H9 (cell line): ENCODE data around the gene RFX4. TPM values are rescaled to one million over a fixed set of nuclear protein-coding genes. Genes with fewer than 3 reads are reported as not detected.

Experiments used
- DNase-seq: peaks from one replicate; pipeline ENCODE4 v3.0.0-alpha.2; 2017
- H2AFZ ChIP-seq: one replicate; pipeline ENCODE4 v1.6.1; 2013; ENCODE audit warnings: mild to moderate bottlenecking, low read length, control low read depth, moderate library complexity
- H2AK5ac ChIP-seq: 2 replicates; pipeline ENCODE4 v1.6.1; 2013; ENCODE audit warnings: low read length, control low read depth, mixed read lengths; ENCODE audit not compliant: insufficient read length
- H2BK120ac ChIP-seq: one replicate; pipeline ENCODE4 v1.6.1; 2013; ENCODE audit warnings: low read depth, mild to moderate bottlenecking, low read length, control low read depth, inconsistent platforms; ENCODE audit not compliant: poor library complexity, severe bottlenecking
- H2BK12ac ChIP-seq: 2 replicates; pipeline ENCODE4 v1.6.1; 2013; ENCODE audit warnings: low read length, control low read depth, mixed read lengths, low read depth; ENCODE audit not compliant: insufficient read length
- H2BK15ac ChIP-seq: 2 replicates; pipeline ENCODE4 v1.6.1; 2013; ENCODE audit warnings: low read depth, low read length, control low read depth
- H2BK20ac ChIP-seq: one replicate; pipeline ENCODE4 v1.6.1; 2013; ENCODE audit warnings: low read depth, mild to moderate bottlenecking, low read length, control low read depth, inconsistent platforms; ENCODE audit not compliant: poor library complexity, severe bottlenecking
- H2BK5ac ChIP-seq: 2 replicates; pipeline ENCODE4 v1.6.1; 2013; ENCODE audit warnings: low read length, control low read depth, mixed read lengths; ENCODE audit not compliant: insufficient read length
- H3K14ac ChIP-seq: 2 replicates; pipeline ENCODE4 v1.6.1; 2013; ENCODE audit warnings: low read length, control low read depth; ENCODE audit not compliant: insufficient read depth
- H3K18ac ChIP-seq: 2 replicates; pipeline ENCODE4 v1.6.1; 2013; ENCODE audit warnings: low read depth, mild to moderate bottlenecking, mixed read lengths, low read length, control low read depth; ENCODE audit not compliant: insufficient read length
- H3K23ac ChIP-seq: 2 replicates; pipeline ENCODE4 v1.6.1; 2013; ENCODE audit warnings: low read length, control low read depth, mixed read lengths, low read depth; ENCODE audit not compliant: insufficient read length
- H3K23me2 ChIP-seq: 2 replicates; pipeline ENCODE4 v1.6.1; 2013; ENCODE audit warnings: low read depth, mild to moderate bottlenecking, mixed read lengths, low read length, control low read depth; ENCODE audit not compliant: insufficient read length, poor library complexity, severe bottlenecking
- H3K27ac ChIP-seq: 2 replicates; pipeline ENCODE4 v1.5.1; 2013; ENCODE audit warnings: low read length, control low read depth, mixed read lengths, low read depth; ENCODE audit not compliant: insufficient read length
- H3K27me3 ChIP-seq: 2 replicates; pipeline ENCODE4 v1.6.1; 2013; ENCODE audit warnings: low read length, control low read depth, inconsistent platforms; ENCODE audit not compliant: insufficient read depth
- H3K4ac ChIP-seq: 2 replicates; pipeline ENCODE4 v1.6.1; 2013; ENCODE audit warnings: low read depth, mild to moderate bottlenecking, control low read depth, inconsistent platforms, low read length, moderate library complexity
- H3K4me1 ChIP-seq: 2 replicates; pipeline ENCODE4 v1.6.1; 2013; ENCODE audit warnings: low read length, control low read depth, inconsistent platforms; ENCODE audit not compliant: insufficient read depth
- H3K4me2 ChIP-seq: 2 replicates; pipeline ENCODE4 v1.6.1; 2013; ENCODE audit warnings: low read length, control low read depth, mixed read lengths; ENCODE audit not compliant: insufficient read length, insufficient read depth
- H3K56ac ChIP-seq: 2 replicates; pipeline ENCODE4 v1.6.1; 2013; ENCODE audit warnings: low read depth, mild to moderate bottlenecking, mixed read lengths, low read length, control low read depth; ENCODE audit not compliant: insufficient read length
- H3K79me1 ChIP-seq: 2 replicates; pipeline ENCODE4 v1.6.1; 2013; ENCODE audit warnings: low read depth, mild to moderate bottlenecking, moderate library complexity, low read length, control low read depth, inconsistent platforms; ENCODE audit not compliant: insufficient read depth, poor library complexity, severe bottlenecking
- H3K79me2 ChIP-seq: 2 replicates; pipeline ENCODE4 v1.6.1; 2013; ENCODE audit warnings: low read length, control low read depth, inconsistent platforms; ENCODE audit not compliant: insufficient read depth
- H3K9ac ChIP-seq: 2 replicates; pipeline ENCODE4 v1.6.1; 2013; ENCODE audit warnings: low read length, control low read depth, mixed read lengths; ENCODE audit not compliant: insufficient read length; ENCODE audit errors: extremely low read depth
- H3K9me3 ChIP-seq: one replicate; pipeline ENCODE4 v1.6.1; 2013; ENCODE audit warnings: low read depth, low read length, inconsistent platforms; ENCODE audit not compliant: control insufficient read depth
- H3T11ph ChIP-seq: one replicate; pipeline ENCODE4 v1.6.1; 2013; ENCODE audit warnings: mild to moderate bottlenecking, low read length, control low read depth, inconsistent platforms
- H4K20me1 ChIP-seq: one replicate; pipeline ENCODE4 v1.6.1; 2013; ENCODE audit not compliant: control insufficient read depth, insufficient read length, insufficient read depth
- H4K5ac ChIP-seq: 2 replicates; pipeline ENCODE4 v1.6.1; 2013; ENCODE audit warnings: low read depth, mild to moderate bottlenecking, mixed read lengths, low read length, control low read depth; ENCODE audit not compliant: insufficient read length
- H4K8ac ChIP-seq: replicated peaks from 2 replicates; pipeline ENCODE4 v1.6.1; 2013; ENCODE audit warnings: low read length, control low read depth, mixed read lengths, low read depth; ENCODE audit not compliant: insufficient read length
- H4K91ac ChIP-seq: 2 replicates; pipeline ENCODE4 v1.6.1; 2013; ENCODE audit warnings: low read depth, mild to moderate bottlenecking, moderate library complexity, mixed read lengths, low read length, control low read depth; ENCODE audit not compliant: insufficient read length
- H3K27ac Mint-ChIP-seq, 3 experiments: 2 replicates in 2 of 3; 3 replicates in 1 of 3; pipeline ENCODE4 v1.8.0; 2020 to 2021; ENCODE audit warnings: mixed read lengths in 3 of 3, mild to moderate bottlenecking in 1 of 3, moderate library complexity in 1 of 3
- H3K27me3 Mint-ChIP-seq: 2 replicates; pipeline ENCODE4 v1.8.0; 2021; ENCODE audit warnings: low read depth, mild to moderate bottlenecking, moderate library complexity, mixed read lengths
- H3K36me3 Mint-ChIP-seq, 3 experiments: 2 replicates in 2 of 3; 3 replicates in 1 of 3; pipeline ENCODE4 v1.8.0; 2020 to 2021; ENCODE audit warnings: low read depth in 3 of 3, mixed read lengths in 3 of 3; ENCODE audit not compliant: insufficient read depth in 1 of 3
- H3K4me1 Mint-ChIP-seq, 2 experiments: 2 replicates each; pipeline ENCODE4 v1.8.0; 2020; ENCODE audit warnings: mixed read lengths in 2 of 2
- H3K4me3 Mint-ChIP-seq, 2 experiments: 2 replicates in 1 of 2; 3 replicates in 1 of 2; pipeline ENCODE4 v1.8.0; 2020 to 2021; ENCODE audit warnings: mild to moderate bottlenecking in 2 of 2, mixed read lengths in 2 of 2, moderate library complexity in 1 of 2
- H3K9me3 Mint-ChIP-seq, 2 experiments: 2 replicates in 1 of 2; 3 replicates in 1 of 2; pipeline ENCODE4 v1.8.0; 2020; ENCODE audit warnings: mild to moderate bottlenecking in 2 of 2, mixed read lengths in 2 of 2, moderate library complexity in 1 of 2
- CTCF ChIP-seq: fragments of 200-600 bp; sonication (generic); conservative IDR thresholded peaks from 3 replicates; pipeline ENCODE4 v1.8.0; 2021; ENCODE audit warnings: antibody characterized with exemption, mild to moderate bottlenecking
- WGBS: extraction: QIAGEN DNeasy Blood & Tissue Kit; methylation state at CpG from one replicate; pipeline ENCODE4 v1.1.7; 2013; ENCODE audit warnings: missing lambda C conversion rate, low lambda C conversion rate, mixed read lengths; ENCODE audit not compliant: insufficient read length; ENCODE audit errors: extremely low coverage; 5-methylcytosine and 5-hydroxymethylcytosine counted together
- total RNA-seq: library from RNA; stranded (reverse); gene quantifications from 2 replicates; pipeline ENCODE4 v1.2.1, GENCODE V29; 2021

Gene RFX4
- total RNA-seq, 1 experiment from 2014 or later, result 0.57 TPM

DNA sequence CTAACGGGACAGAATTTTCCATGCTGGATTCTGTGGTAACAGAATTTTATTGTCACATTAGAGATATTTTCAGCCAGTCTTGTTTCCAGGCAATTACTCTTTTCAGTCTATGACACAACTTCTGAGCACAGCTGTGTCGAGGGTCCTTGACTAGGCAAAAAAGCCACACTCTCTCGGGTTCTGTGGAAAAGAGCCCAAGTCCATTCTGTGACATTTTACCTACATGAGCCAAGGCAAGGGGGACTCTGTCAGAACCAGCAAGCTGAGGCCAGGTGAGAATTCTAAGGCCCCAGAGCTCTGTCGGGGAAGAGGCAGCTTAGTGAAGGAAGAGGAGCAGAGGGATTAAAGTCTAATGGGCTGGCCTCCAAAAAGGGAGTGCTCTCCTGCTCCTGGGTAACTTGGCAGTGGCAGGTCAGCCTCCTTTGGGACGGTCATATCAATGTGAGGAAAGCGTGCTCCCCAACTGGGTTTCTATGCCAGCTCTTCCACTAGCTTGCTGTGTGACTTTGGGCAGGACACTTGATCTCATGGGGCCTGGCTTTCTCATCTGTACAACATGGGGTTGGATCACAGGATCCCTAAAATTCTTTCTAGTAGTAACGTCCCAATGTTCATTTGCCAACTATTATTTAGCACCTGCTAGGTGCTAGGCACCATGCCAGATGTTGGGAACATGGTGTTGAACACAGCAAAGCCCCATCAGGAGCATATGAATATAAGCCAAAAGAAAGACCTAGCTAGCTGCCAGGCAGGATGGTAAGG, 175.7 kb downstream of the RFX4 start:
- Histone ChIP-seq H3K23ac (no peak overlapping the region), H3K18ac (no peak overlapping the region), H3K9ac (no peak overlapping the region), H3K14ac (no peak overlapping the region), H2BK12ac (no peak overlapping the region), H2BK15ac (no peak overlapping the region), H3K4ac (no peak overlapping the region), H3K79me2 (no peaks in the 10 kb centered on the region), H4K20me1 (no peaks in the 10 kb centered on the region), H3K9me3 (no peaks in the 10 kb centered on the region), H2BK120ac (no peak overlapping the region), H3K4me1 (peaks cover 8% of the 10 kb centered on the region; the same call in 1 of the 2 replicates), H3K27ac (no peak overlapping the region), H3T11ph (no peak overlapping the region), H4K91ac (no peak overlapping the region), H2AFZ (no peak overlapping the region), H3K79me1 (no peaks in the 10 kb centered on the region), H3K56ac (no peak overlapping the region), H3K4me2 (no peak overlapping the region), H2BK20ac (no peak overlapping the region), H3K23me2 (no peaks in the 10 kb centered on the region), H2AK5ac (no peak overlapping the region), H4K5ac (no peak overlapping the region), H3K27me3 (no peaks in the 10 kb centered on the region), H2BK5ac (no peak overlapping the region), H4K8ac (no peak overlapping the region)
- H3K4me3 Mint-ChIP-seq, result no peak overlapping the region; a peak in 1 of 5 replicates
- WGBS, result no CpG with 5 or more reads among the region's 7 CpGs
- H3K36me3 Mint-ChIP-seq, result no peaks in the 10 kb centered on the region; a peak in 1 of 7 replicates
- peaks cover 31 to 41% of the 10 kb centered on the region in 2 experiments for H3K4me1 Mint-ChIP-seq
- H3K9me3 Mint-ChIP-seq, result no peaks in the 10 kb centered on the region; a peak in 1 of 5 replicates
- DNase-seq, result no peak
- TF ChIP-seq CTCF, result no peak
- H3K27me3 Mint-ChIP-seq, result no peaks in the 10 kb centered on the region; the same call in 1 of the 2 replicates
- 0 out of 7 replicates have a peak overlapping the region, but pooled peaks of 2 of the 3 experiments have one; percentile 45 to 72 for H3K27ac Mint-ChIP-seq
